Caki2 (cell line): ENCODE results near the gene ADCY1. TPM values are rescaled to one million over a fixed set of nuclear protein-coding genes. Genes with fewer than 3 reads are reported as not detected.

Experiments used
- DNase-seq: peaks from one replicate; pipeline ENCODE4 v3.0.0-alpha.2; 2015; ENCODE audit warnings: low read depth
- in situ Hi-C: cut with HindIII; loops from 2 replicates; pipeline ENCODE4 v1.10.0; 2016; ENCODE audit warnings: low sequenced_read_pairs, low pct_unique_long_range_greater_than_20kb, mixed read lengths
- total RNA-seq: library from RNA; depleted of rRNA; stranded (reverse); fragments of >200 nt; shearing (Covaris generic); gene quantifications from 2 replicates; pipeline ENCODE4 v1.2.3, GENCODE V29; 2014; ENCODE audit warnings: low replicate concordance

Gene ADCY1
- total RNA-seq, 1 experiment from 2014 or later: not detected

- in situ Hi-C loops: no loop called here
- no peak for DNase-seq
These were observed 70.1 kb downstream of the ADCY1 start for GRCh38 chr7:45644237-45644636.

- DNase-seq: no peak
- in situ Hi-C loops: no loop called here
These were observed 71.2 kb downstream of the ADCY1 start for GRCh38 chr7:45645141-45645969.

- DNase-seq: no peak
- in situ Hi-C loops: no loop called here
These were observed 72.1 kb downstream of the ADCY1 start for GRCh38 chr7:45646207-45646821.

GRCh38 chr7:45646996-45647825 is 73.0 kb downstream of the ADCY1 start:
- DNase-seq: no peak
- in situ Hi-C loops: no loop called here

- no peak for DNase-seq
- in situ Hi-C loops: no loop called here
These were observed 74.0 kb downstream of the ADCY1 start for GRCh38 chr7:45647967-45648670.

GRCh38 chr7:45648671-45648995 is 74.5 kb downstream of the ADCY1 start:
- DNase-seq: no peak
- in situ Hi-C loops: no loop called here

- in situ Hi-C loops: no loop called here
- DNase-seq: no peak
These were observed 75.6 kb downstream of the ADCY1 start for GRCh38 chr7:45649560-45650346.

GRCh38 chr7:45650404-45651394 is 76.5 kb downstream of the ADCY1 start:
- in situ Hi-C loops: no loop called here
- no peak for DNase-seq

- in situ Hi-C loops: no loop called here
- DNase-seq: no peak
These were observed 77.4 kb downstream of the ADCY1 start for GRCh38 chr7:45651540-45651939.

GRCh38 chr7:45652630-45653029 is 78.5 kb downstream of the ADCY1 start:
- in situ Hi-C loops: no loop called here
- no peak for DNase-seq

GRCh38 chr7:45653209-45653907 is 79.2 kb downstream of the ADCY1 start:
- in situ Hi-C loops: no loop called here

GRCh38 chr7:45654341-45654740 is 80.2 kb downstream of the ADCY1 start:
- no peak for DNase-seq
- in situ Hi-C loops: no loop called here

More at GRCh38 chr7:45653209-45653907, 79.2 kb downstream of the ADCY1 start:
- DNase-seq: no peak

- in situ Hi-C loops: no loop called here
- no peak for DNase-seq
These were observed 81.4 kb downstream of the ADCY1 start for GRCh38 chr7:45655539-45655938.

- in situ Hi-C loops: no loop called here
- DNase-seq: no peak
These were observed 82.3 kb downstream of the ADCY1 start for GRCh38 chr7:45656431-45656830.

- in situ Hi-C loops: no loop called here
- DNase-seq: no peak
These were observed 83.1 kb downstream of the ADCY1 start for GRCh38 chr7:45657136-45657889.
